Skeletal muscle cell (primary cell): ENCODE data around the gene L3MBTL3.

Experiments used
- DNase-seq: peaks from one replicate; pipeline ENCODE4 v3.0.0-alpha.2; 2010; ENCODE audit warnings: low read depth
- H3K4me3 ChIP-seq: 2 replicates; pipeline ENCODE4 v1.5.1; 2011; ENCODE audit warnings: low read depth, mild to moderate bottlenecking, control low read depth, low read length, moderate library complexity

Gene L3MBTL3

GRCh38 chr6:130018292-130018743 is at the start of gene L3MBTL3:
L3MBTL3 (plus strand) TSS chr6:130018581; CDS start chr6:130042700, 24,119 bp downstream.
- H3K4me3 ChIP-seq = peak within 1 kb of the TSS; percentile 92
- peak; percentile 60 for DNase-seq

GRCh38 chr6:129969064-129969463 is 49.3 kb upstream of the L3MBTL3 start:
- DNase-seq = no peak
- no peak overlapping the region for H3K4me3 ChIP-seq

GRCh38 chr6:129976110-129976509 is 42.3 kb upstream of the L3MBTL3 start:
- no peak overlapping the region for H3K4me3 ChIP-seq
- no peak for DNase-seq

- no peak overlapping the region for H3K4me3 ChIP-seq
- DNase-seq = no peak
Measured at GRCh38 chr6:129978148-129978916, 40.0 kb upstream of the L3MBTL3 start.

- no peak for DNase-seq
- H3K4me3 ChIP-seq = no peak overlapping the region
Measured at GRCh38 chr6:129980821-129981220, 37.6 kb upstream of the L3MBTL3 start.

GRCh38 chr6:129981598-129981997 is 36.8 kb upstream of the L3MBTL3 start:
- H3K4me3 ChIP-seq = no peak overlapping the region
- DNase-seq = no peak

- no peak overlapping the region for H3K4me3 ChIP-seq
- no peak for DNase-seq
Measured at GRCh38 chr6:129989396-129989795, 29.0 kb upstream of the L3MBTL3 start.

- DNase-seq = no peak
- no peak overlapping the region for H3K4me3 ChIP-seq
Measured at GRCh38 chr6:129992881-129993280, 25.5 kb upstream of the L3MBTL3 start.

- DNase-seq = no peak
- H3K4me3 ChIP-seq = no peak overlapping the region
Measured at GRCh38 chr6:129994410-129994809, 24.0 kb upstream of the L3MBTL3 start.

- no peak overlapping the region for H3K4me3 ChIP-seq
- DNase-seq = no peak
Measured at GRCh38 chr6:129996387-129996786, 22.0 kb upstream of the L3MBTL3 start.

- DNase-seq = no peak
- no peak overlapping the region for H3K4me3 ChIP-seq
Measured at GRCh38 chr6:130000526-130001421, 17.6 kb upstream of the L3MBTL3 start.

- no peak for DNase-seq
- H3K4me3 ChIP-seq = no peak overlapping the region
Measured at GRCh38 chr6:130008236-130008873, 10.0 kb upstream of the L3MBTL3 start.

- no peak overlapping the region for H3K4me3 ChIP-seq
- DNase-seq = no peak
Measured at GRCh38 chr6:130009146-130009545, 9.2 kb upstream of the L3MBTL3 start.

- no peak overlapping the region for H3K4me3 ChIP-seq
Measured at GRCh38 chr6:130010387-130010786, 8.0 kb upstream of the L3MBTL3 start.

GRCh38 chr6:130012728-130013127 is 5.7 kb upstream of the L3MBTL3 start:
- no peak overlapping the region for H3K4me3 ChIP-seq
- no peak for DNase-seq

More at GRCh38 chr6:130010387-130010786, 8.0 kb upstream of the L3MBTL3 start:
- no peak for DNase-seq

- no peak for DNase-seq
- H3K4me3 ChIP-seq = peak overlapping the region; percentile 92
Measured at GRCh38 chr6:130018744-130019325, 454 bp downstream of the L3MBTL3 start.

- no peak for DNase-seq
- H3K4me3 ChIP-seq = peak overlapping the region; percentile 92
Measured at GRCh38 chr6:130019326-130020072, 1.1 kb downstream of the L3MBTL3 start.

- H3K4me3 ChIP-seq = peak overlapping the region; percentile 92
- DNase-seq = no peak
Measured at GRCh38 chr6:130020073-130020906, 1.9 kb downstream of the L3MBTL3 start.
